H1 (cell line): ENCODE results near the gene TAF1B. TPM values are rescaled to one million over a fixed set of nuclear protein-coding genes. Genes with fewer than 3 reads are reported as not detected.

Experiments
- RXRA ChIP-seq: IDR thresholded peaks from 2 replicates; pipeline ENCODE4 v1.6.1; 2011; ENCODE audit warnings: low read depth, mild to moderate bottlenecking, low read length, moderate library complexity; ENCODE audit not compliant: insufficient read depth
- polyA plus RNA-seq, 7 experiments: library from polyadenylated mRNA; depleted of rRNA in 3 of 7; stranded (reverse) in 5 of 7; unstranded in 2 of 7; fragments of >200 nt in 5 of 7; fragments of 200-250 nt in 2 of 7; gene quantifications; 1 replicate in 5 of 7; 2 replicates in 1 of 7; 4 replicates in 1 of 7; pipeline versions ENCODE4 v1.2.1 to v1.2.3, GENCODE V29; 2011 to 2013; ENCODE audit warnings: missing spikeins in 2 of 7, mixed read lengths in 2 of 7
- total RNA-seq: library from RNA; stranded (reverse); fragmentation: NEBNext Ultra II Directional; extraction: Animal tissue kit (Norgen Biotek cat#: 25700); gene quantifications from 2 replicates; pipeline ENCODE4 v1.2.1, GENCODE V29; 2021

TAF1B gene
- total and polyA plus RNA-seq, 2 of the 8 experiments (the other 6 are each of a cell fraction or from before 2014, with no cell fraction given), result 6.6 to 25.2 TPM

- TF ChIP-seq RXRA, result no peak
- TF ChIP-seq, all 59 proteins: peak for 0
Measured at GRCh38 chr2:9979977-9980376, 136.7 kb downstream of the TAF1B start (continued).
